ENCODE data around the gene MYO1E. TPM values are rescaled to one million over a fixed set of nuclear protein-coding genes. Genes with fewer than 3 reads are reported as not detected.
"Not testable (repeated sequence)": the region's sequence is repeated elsewhere in the genome, so short reads cannot be mapped to it uniquely, and the experiment has no call there.

MYO1E gene
- total RNA-seq, 1 experiment from 2014 or later = 83.6 TPM

GRCh38 chr15:59339252-59339672, 33.4 kb downstream of the MYO1E start:
- Mint-ChIP-seq H3K27ac (no peak overlapping the region; the same call in 1 of the 2 replicates), H3K9me3 (peaks cover 15% of the 10 kb centered on the region)
- no peak for ATAC-seq

GRCh38 chr15:59338414-59338813, 34.3 kb downstream of the MYO1E start:
- Mint-ChIP-seq H3K4me1 (peaks cover 26% of the 10 kb centered on the region), H3K36me3 (peaks cover 7% of the 10 kb centered on the region; the same call in 1 of the 2 replicates), H3K27ac (no peak overlapping the region), H3K27me3 (ENCODE audit: low read depth) (no peaks in the 10 kb centered on the region), H3K9me3 (peaks cover 10% of the 10 kb centered on the region), H3K4me3 (no peak overlapping the region)
- ATAC-seq (no peak), DNase-seq (ENCODE audit: low spot score) (no peak)
- TF ChIP-seq CTCF (IDR thresholded peaks at IDR 0.05) (no peak), ZNF416 (CRISPR knock-in tag; IDR thresholded peaks at IDR 0.05) (no peak), ZNF232 (CRISPR knock-in tag; IDR thresholded peaks at IDR 0.05) (no peak), PRDM15 (CRISPR knock-in tag; IDR thresholded peaks at IDR 0.05) (no peak), ATF1 (CRISPR knock-in tag; IDR thresholded peaks at IDR 0.05) (no peak), FOXP4 (CRISPR knock-in tag; IDR thresholded peaks at IDR 0.05) (no peak), RORB (CRISPR knock-in tag; IDR thresholded peaks at IDR 0.05) (no peak), ZNF281 (CRISPR knock-in tag; IDR thresholded peaks at IDR 0.05) (no peak)
- ChIA-PET POLR2A (interaction anchor here (0.6 to 1.7 kb wide), 3 partner anchors 16 to 155 kb away, joined by 3 to 5 read pairs (median 4); partner anchors contain the start of gene MYO1E), CTCF (interaction anchor here (0.8 kb wide), 1 partner anchor 91 kb away, joined by 3 read pairs; no protein-coding TSS in a partner anchor)

More at GRCh38 chr15:59339252-59339672, 33.4 kb downstream of the MYO1E start:
- no peak for TF ChIP-seq ZBTB43 (CRISPR knock-in tag; IDR thresholded peaks at IDR 0.05)
- no peak overlapping the region for H3K4me3 Mint-ChIP-seq
- H3K4me1 Mint-ChIP-seq = peaks cover 23% of the 10 kb centered on the region
- DNase-seq (ENCODE audit: low spot score) = no peak
- no peaks in the 10 kb centered on the region for H3K27me3 Mint-ChIP-seq (ENCODE audit: low read depth)
- H3K36me3 Mint-ChIP-seq = peaks cover 7% of the 10 kb centered on the region; the same call in 1 of the 2 replicates
- POLR2A ChIA-PET = no interaction called here
- CTCF ChIA-PET = no interaction called here

- CTCF ChIA-PET; ATAC-seq; H3K27me3 Mint-ChIP-seq (ENCODE audit: low read depth); H3K4me3 Mint-ChIP-seq; DNase-seq (ENCODE audit: low spot score); H3K36me3 Mint-ChIP-seq; POLR2A ChIA-PET; H3K9me3 Mint-ChIP-seq: not testable (repeated sequence)
- peaks cover 42% of the 10 kb centered on the region for H3K4me1 Mint-ChIP-seq
- H3K27ac Mint-ChIP-seq = peak overlapping the region; percentile 55; the same call in 1 of the 2 replicates
These were observed 35.9 kb downstream of the MYO1E start for GRCh38 chr15:59336725-59337124.
